Activated T-helper 17 cell treated with anti-CD3 and anti-CD28 coated beads, Interleukin-2, amount 50 U/mL, for 72 hours (primary cell): ENCODE results near the gene OR8D4. TPM values are rescaled to one million over a fixed set of nuclear protein-coding genes. Genes with fewer than 3 reads are reported as not detected.
"Not testable (repeated sequence)": the region's sequence is repeated elsewhere in the genome, so short reads cannot be mapped to it uniquely, and the experiment has no call there.

Experiments
- ATAC-seq: fragments of 150-1000 bp; cut with Tn5 transposase; replicated peaks from 2 replicates; pipeline ENCODE4 v1.10.0; 2021; ENCODE audit warnings: mild to moderate bottlenecking, moderate library complexity
- H3K27ac Mint-ChIP-seq: one replicate; pipeline ENCODE4 v1.8.0; 2022; ENCODE audit warnings: mixed read lengths
- H3K27me3 Mint-ChIP-seq: one replicate; pipeline ENCODE4 v1.8.0; 2022; ENCODE audit warnings: mixed read lengths
- H3K36me3 Mint-ChIP-seq: one replicate; pipeline ENCODE4 v1.8.0; 2022; ENCODE audit warnings: low read depth, mild to moderate bottlenecking, mixed read lengths
- H3K4me1 Mint-ChIP-seq: one replicate; pipeline ENCODE4 v1.8.0; 2022; ENCODE audit warnings: mixed read lengths
- H3K4me3 Mint-ChIP-seq: one replicate; pipeline ENCODE4 v1.8.0; 2022; ENCODE audit warnings: mild to moderate bottlenecking, mixed read lengths
- H3K9me3 Mint-ChIP-seq: one replicate; pipeline ENCODE4 v1.8.0; 2022; ENCODE audit warnings: mixed read lengths
- total RNA-seq, 2 donors: library from RNA; stranded (reverse); gene quantifications; one replicate each; pipeline ENCODE4 v1.2.3, GENCODE V29; 2022

Gene OR8D4
- not detected for total RNA-seq

GRCh38 chr11:123901867-123902266 lies at the start of gene OR8D4:
TSS of gene OR8D4 (plus strand) at chr11:123902167. CDS start at chr11:123906432, 4,265 bp downstream.
- H3K4me3 Mint-ChIP-seq: no peak within 1 kb of the TSS
- no peak for ATAC-seq
- H3K36me3 Mint-ChIP-seq: no peaks in the 10 kb centered on the region
- peaks cover 6% of the 10 kb centered on the region for H3K27me3 Mint-ChIP-seq
- H3K27ac Mint-ChIP-seq: no peak within 1 kb of the TSS
- no peaks in the 10 kb centered on the region for H3K4me1 Mint-ChIP-seq
- no peaks in the 10 kb centered on the region for H3K9me3 Mint-ChIP-seq

DNA sequence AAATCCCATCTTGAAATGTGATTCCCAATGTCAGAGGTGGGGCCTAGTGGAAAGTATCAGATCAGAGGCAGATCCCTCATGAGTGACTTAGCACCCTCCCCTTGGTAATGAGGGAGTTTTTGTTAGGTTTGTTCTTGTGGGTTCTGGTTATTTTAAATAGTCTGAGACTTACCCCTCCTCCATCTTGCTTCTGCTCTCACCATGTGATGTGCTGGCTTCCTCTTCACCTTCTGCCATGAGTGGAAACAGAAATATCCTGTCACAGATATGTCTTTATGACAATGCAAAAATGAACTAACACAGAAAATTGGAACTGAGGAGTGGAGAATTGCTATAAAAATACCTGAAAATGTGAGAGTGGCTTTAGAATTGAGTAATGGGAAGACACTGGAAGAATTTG lies 49.6 kb upstream of the OR8D4 start:
- Mint-ChIP-seq H3K9me3 (peaks cover 13% of the 10 kb centered on the region), H3K27me3 (peaks cover 24% of the 10 kb centered on the region), H3K4me1 (no peaks in the 10 kb centered on the region), H3K36me3 (no peaks in the 10 kb centered on the region), H3K27ac (no peak overlapping the region), H3K4me3 (no peak overlapping the region)
- ATAC-seq: no peak

DNA sequence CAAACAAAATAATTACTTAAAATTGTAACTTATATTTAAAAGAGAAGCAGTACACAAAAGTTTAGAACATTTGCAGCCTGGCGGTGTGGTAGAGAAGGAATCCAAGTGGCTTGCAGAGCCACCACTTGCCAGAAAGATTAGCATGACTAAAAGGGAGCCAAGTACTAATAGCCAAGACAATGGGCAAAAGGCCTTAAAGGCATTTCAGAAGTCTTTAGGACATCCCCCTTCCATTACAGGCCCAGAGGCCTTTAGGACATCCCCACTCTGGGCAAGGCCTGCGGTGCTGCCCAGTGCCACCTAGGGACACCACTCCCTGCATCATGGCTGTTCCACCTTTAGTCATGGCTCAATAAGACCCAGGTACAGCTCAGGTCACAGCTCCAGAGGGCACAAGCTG lies 48.9 kb upstream of the OR8D4 start:
- Mint-ChIP-seq H3K27me3 (peaks cover 24% of the 10 kb centered on the region), H3K4me1 (no peaks in the 10 kb centered on the region), H3K9me3 (peaks cover 13% of the 10 kb centered on the region), H3K4me3 (no peak overlapping the region), H3K27ac (no peak overlapping the region), H3K36me3 (no peaks in the 10 kb centered on the region)
- ATAC-seq: no peak

DNA sequence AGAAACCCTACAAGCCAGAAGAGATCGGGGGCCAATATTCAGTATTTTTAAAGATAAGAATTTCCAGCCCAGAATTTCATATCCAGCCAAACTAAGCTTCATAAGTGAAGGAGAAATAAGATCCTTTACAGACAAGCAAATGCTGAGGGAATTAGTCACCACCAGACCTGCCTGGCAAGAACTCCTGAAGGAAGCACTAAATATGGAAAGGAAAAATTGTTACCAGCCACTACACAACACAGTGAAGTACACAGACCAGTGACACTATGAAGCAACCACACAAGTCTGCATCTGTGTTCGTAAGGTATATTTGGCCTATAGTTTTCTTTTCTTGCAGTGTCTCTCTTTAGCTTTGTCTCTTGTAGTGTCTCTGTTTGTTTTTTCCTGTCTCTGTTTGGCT lies 45.5 kb upstream of the OR8D4 start:
- Mint-ChIP-seq H3K4me1 (no peaks in the 10 kb centered on the region), H3K9me3 (peaks cover 8% of the 10 kb centered on the region), H3K27me3 (peaks cover 14% of the 10 kb centered on the region), H3K4me3 (no peak overlapping the region), H3K36me3 (no peaks in the 10 kb centered on the region), H3K27ac (no peak overlapping the region)
- ATAC-seq: no peak

GRCh38 chr11:123859731-123860130 lies 42.2 kb upstream of the OR8D4 start:
- ATAC-seq: no peak

DNA sequence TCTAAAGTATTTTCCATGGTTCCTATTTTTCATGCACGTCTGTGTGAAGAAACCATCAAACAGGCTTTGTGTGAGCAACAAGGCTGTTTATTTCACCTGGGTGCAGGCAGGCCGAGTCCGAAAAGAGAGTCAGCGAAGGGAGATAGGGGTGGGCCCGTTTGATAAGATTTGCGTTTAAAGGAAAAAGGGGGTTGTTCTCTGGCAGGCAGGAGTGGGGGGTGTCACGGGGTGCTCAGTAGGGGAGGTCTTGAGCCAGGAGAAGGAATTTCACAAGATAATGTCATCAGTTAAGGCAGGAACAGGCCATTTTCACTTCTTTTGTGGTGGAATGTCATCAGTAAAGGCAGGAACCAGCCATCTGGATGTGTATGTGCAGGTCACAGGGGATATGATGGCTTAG lies 36.7 kb upstream of the OR8D4 start:
- not testable (repeated sequence) for H3K27me3 Mint-ChIP-seq, H3K27ac Mint-ChIP-seq, H3K4me1 Mint-ChIP-seq, H3K36me3 Mint-ChIP-seq, H3K4me3 Mint-ChIP-seq, H3K9me3 Mint-ChIP-seq, ATAC-seq

More at GRCh38 chr11:123859731-123860130, 42.2 kb upstream of the OR8D4 start:
- Mint-ChIP-seq H3K4me1 (no peaks in the 10 kb centered on the region), H3K27me3 (peaks cover 3% of the 10 kb centered on the region), H3K4me3 (no peak overlapping the region), H3K27ac (no peak overlapping the region), H3K36me3 (no peaks in the 10 kb centered on the region), H3K9me3 (peaks cover 3% of the 10 kb centered on the region)

DNA sequence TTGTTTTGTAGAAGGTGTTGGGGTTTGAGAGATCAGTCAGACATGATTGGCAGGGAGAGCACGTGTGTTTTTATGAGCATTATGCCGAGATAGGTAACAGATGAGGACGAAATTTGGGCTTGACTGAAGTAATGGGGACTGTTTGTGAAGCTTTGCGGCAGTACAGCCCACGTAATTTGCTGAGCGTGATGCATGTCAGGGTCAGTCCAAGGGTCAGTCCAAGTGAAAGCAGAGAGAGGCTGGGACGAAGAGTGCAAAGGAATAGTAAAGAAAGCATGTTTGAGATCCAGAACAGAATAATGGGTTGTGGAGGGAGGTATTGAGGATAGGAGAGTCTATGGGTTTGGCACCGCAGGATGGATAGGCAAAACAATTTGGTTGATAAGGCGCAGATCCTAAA lies 34.2 kb upstream of the OR8D4 start:
- not testable (repeated sequence) for H3K27me3 Mint-ChIP-seq, ATAC-seq, H3K9me3 Mint-ChIP-seq, H3K4me1 Mint-ChIP-seq, H3K27ac Mint-ChIP-seq, H3K36me3 Mint-ChIP-seq, H3K4me3 Mint-ChIP-seq

GRCh38 chr11:123880912-123881311 lies 21.1 kb upstream of the OR8D4 start:
- Mint-ChIP-seq H3K27ac (no peak overlapping the region), H3K27me3 (peaks cover 10% of the 10 kb centered on the region), H3K9me3 (no peaks in the 10 kb centered on the region), H3K36me3 (no peaks in the 10 kb centered on the region), H3K4me1 (no peaks in the 10 kb centered on the region), H3K4me3 (no peak overlapping the region)
- ATAC-seq: no peak

DNA sequence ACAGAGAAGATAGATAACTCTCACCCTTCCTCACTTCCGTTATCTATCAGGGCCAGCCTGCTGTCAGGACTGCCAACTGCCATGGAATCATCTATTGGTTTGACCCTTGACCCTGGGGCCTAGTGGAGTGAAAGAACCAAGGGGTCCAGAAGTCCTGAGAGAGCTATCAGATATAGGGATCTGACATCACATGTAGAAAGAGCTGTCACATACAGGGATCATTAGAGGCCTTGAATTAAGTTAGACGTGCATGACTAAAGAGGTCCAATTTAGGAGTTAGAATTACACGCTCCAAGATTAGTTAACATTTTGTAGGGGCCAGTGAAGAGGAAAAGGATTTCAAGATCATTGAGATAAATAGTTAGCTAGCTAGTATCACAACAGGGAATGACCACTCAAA lies 16.4 kb upstream of the OR8D4 start, which contains the start of gene TMEM225:
TMEM225 (minus strand) TSS at position 101 of the 400 bp plus-strand sequence. CDS start 245 bp downstream, outside the sequence.
- Mint-ChIP-seq H3K27me3 (peaks cover 4% of the 10 kb centered on the region), H3K4me3 (no peak within 1 kb of the TSS), H3K27ac (no peak within 1 kb of the TSS), H3K9me3 (no peaks in the 10 kb centered on the region), H3K36me3 (no peaks in the 10 kb centered on the region), H3K4me1 (no peaks in the 10 kb centered on the region)
- ATAC-seq: no peak

DNA sequence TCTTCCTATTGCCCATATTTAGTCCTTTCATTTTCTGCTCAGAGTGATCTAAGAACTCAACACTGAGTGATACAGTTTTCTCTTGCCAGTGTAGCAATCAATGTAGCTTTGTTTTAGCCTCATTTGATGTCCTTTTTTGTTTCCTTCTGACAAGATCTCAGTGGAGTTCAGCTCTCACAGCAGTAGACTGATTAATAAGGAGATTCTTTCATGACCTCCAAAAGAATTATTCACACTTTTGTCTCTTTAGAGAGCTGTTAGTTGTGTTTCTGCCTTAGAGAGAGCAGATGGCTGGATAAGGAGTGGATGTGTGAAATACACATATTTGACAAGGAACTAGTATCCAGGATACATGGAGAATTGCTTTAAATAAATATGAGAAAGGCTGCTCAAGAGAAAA lies 9.9 kb upstream of the OR8D4 start:
- no peaks in the 10 kb centered on the region for H3K36me3 Mint-ChIP-seq
- H3K4me1 Mint-ChIP-seq: no peaks in the 10 kb centered on the region
- H3K9me3 Mint-ChIP-seq: no peaks in the 10 kb centered on the region
- H3K4me3 Mint-ChIP-seq: no peak overlapping the region
- no peak for ATAC-seq
- peaks cover 3% of the 10 kb centered on the region for H3K27me3 Mint-ChIP-seq
- H3K27ac Mint-ChIP-seq: no peak overlapping the region

DNA sequence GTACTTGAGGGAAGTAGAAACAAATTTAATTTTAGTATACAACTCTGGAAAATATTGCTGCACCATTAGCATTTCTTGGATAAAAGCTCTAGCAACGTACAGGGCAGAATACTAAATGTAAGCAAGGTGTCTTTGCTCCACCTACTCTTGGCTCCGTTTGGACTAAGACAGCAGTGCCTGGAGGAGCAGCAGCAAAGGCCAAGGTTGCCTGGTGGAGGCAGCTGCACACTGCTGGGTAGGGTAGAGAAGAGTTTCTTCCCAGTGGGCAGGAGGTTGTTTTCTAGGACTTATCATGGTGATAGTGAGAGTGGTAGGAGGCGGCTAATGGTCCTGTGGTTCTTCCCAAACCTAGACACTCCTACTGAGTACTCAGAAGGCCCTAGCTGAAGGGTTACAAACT lies 2.2 kb upstream of the OR8D4 start:
- no peaks in the 10 kb centered on the region for H3K9me3 Mint-ChIP-seq
- H3K27ac Mint-ChIP-seq: no peak overlapping the region
- peaks cover 8% of the 10 kb centered on the region for H3K27me3 Mint-ChIP-seq
- H3K36me3 Mint-ChIP-seq: no peaks in the 10 kb centered on the region
- H3K4me1 Mint-ChIP-seq: no peaks in the 10 kb centered on the region
- no peak for ATAC-seq
- no peak overlapping the region for H3K4me3 Mint-ChIP-seq

GRCh38 chr11:123903932-123904331 lies 2.0 kb downstream of the OR8D4 start:
- ATAC-seq: no peak
- no peak overlapping the region for H3K27ac Mint-ChIP-seq
- H3K27me3 Mint-ChIP-seq: peaks cover 9% of the 10 kb centered on the region
- no peaks in the 10 kb centered on the region for H3K36me3 Mint-ChIP-seq
- H3K4me3 Mint-ChIP-seq: no peak overlapping the region
- no peaks in the 10 kb centered on the region for H3K4me1 Mint-ChIP-seq
- H3K9me3 Mint-ChIP-seq: no peaks in the 10 kb centered on the region

- Mint-ChIP-seq H3K4me3 (no peak overlapping the region), H3K27me3 (peaks cover 12% of the 10 kb centered on the region), H3K9me3 (no peaks in the 10 kb centered on the region), H3K4me1 (no peaks in the 10 kb centered on the region), H3K36me3 (no peaks in the 10 kb centered on the region), H3K27ac (no peak overlapping the region)
- ATAC-seq: no peak
Observed at GRCh38 chr11:123904932-123905331, 3.0 kb downstream of the OR8D4 start.

DNA sequence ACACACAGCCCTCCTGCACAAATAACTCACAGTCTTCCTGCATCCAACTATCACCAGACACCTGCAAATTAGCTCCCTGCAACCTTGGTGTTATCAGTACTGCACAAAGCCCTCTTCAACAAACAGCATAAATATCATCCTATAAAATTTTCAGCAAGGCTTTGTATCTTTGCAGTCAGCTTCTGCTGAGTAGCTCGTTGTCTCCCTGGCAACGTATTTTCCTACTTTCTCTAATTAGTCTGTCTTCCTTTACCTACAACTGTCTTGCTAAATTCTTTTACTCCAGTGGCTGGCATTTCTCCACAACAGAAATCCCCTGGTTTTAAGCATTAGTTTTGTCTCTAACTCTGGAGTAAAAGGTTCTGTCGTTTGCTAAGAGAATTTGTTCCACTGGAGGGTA lies 3.9 kb downstream of the OR8D4 start:
- no peak overlapping the region for H3K27ac Mint-ChIP-seq
- no peaks in the 10 kb centered on the region for H3K9me3 Mint-ChIP-seq
- no peak overlapping the region for H3K4me3 Mint-ChIP-seq
- no peaks in the 10 kb centered on the region for H3K4me1 Mint-ChIP-seq
- no peak for ATAC-seq
- no peaks in the 10 kb centered on the region for H3K36me3 Mint-ChIP-seq
- peaks cover 11% of the 10 kb centered on the region for H3K27me3 Mint-ChIP-seq

- ATAC-seq: no peak
- H3K27ac Mint-ChIP-seq: no peak overlapping the region
- no peak overlapping the region for H3K4me3 Mint-ChIP-seq
- H3K4me1 Mint-ChIP-seq: no peaks in the 10 kb centered on the region
- no peaks in the 10 kb centered on the region for H3K36me3 Mint-ChIP-seq
- no peaks in the 10 kb centered on the region for H3K27me3 Mint-ChIP-seq
- H3K9me3 Mint-ChIP-seq: no peaks in the 10 kb centered on the region
Observed at GRCh38 chr11:123920943-123921342, 19.0 kb downstream of the OR8D4 start.

DNA sequence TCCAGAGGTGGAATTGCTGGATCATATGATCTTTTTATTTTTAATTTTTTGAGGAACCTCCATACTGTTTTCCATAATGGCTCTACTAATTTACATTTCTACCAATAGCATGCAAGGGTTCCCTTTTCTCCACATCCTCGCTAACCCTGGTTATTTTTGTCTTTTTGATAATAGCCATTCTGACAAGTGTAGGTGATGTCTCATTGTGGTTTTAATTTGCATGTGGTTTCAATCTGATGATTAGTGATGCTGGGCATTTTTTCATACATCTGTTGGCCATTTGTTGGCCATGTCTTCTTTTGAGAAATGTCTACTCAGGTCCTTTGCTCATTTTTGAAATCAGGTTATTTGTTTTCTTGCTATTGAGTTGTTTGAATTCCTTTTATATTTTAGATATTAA lies 22.1 kb downstream of the OR8D4 start:
- Mint-ChIP-seq H3K4me3 (no peak overlapping the region), H3K4me1 (no peaks in the 10 kb centered on the region), H3K27ac (no peak overlapping the region), H3K9me3 (no peaks in the 10 kb centered on the region), H3K36me3 (no peaks in the 10 kb centered on the region), H3K27me3 (peaks cover 3% of the 10 kb centered on the region)
- ATAC-seq: no peak
